Calu3 (cell line): ENCODE results near the gene ICOS. TPM values are rescaled to one million over a fixed set of nuclear protein-coding genes. Genes with fewer than 3 reads are reported as not detected.

Experiments used
- BruUV-seq: library from RNA; stranded (reverse); fragments of 400-500 nt; replicated peaks from 2 replicates; lab custom pipeline; 2021; lab: Mats Ljungman, UMichigan
- CTCF ChIA-PET: fragments of 300-600 bp; sonication (Branson Sonifier 250); formaldehyde crosslinking; loops from one replicate; lab custom pipeline; 2022; ENCODE audit warnings: antibody characterized with exemption; lab: Charles Lee
- DNase-seq: peaks from one replicate; pipeline ENCODE4 v3.0.0; 2022
- H3K27ac Mint-ChIP-seq: one replicate; pipeline ENCODE4 v1.8.0; 2022; ENCODE audit warnings: mixed read lengths; ENCODE audit not compliant: unreplicated experiment
- H3K27me3 Mint-ChIP-seq: one replicate; pipeline ENCODE4 v1.8.0; 2022; ENCODE audit warnings: mixed read lengths; ENCODE audit not compliant: unreplicated experiment
- H3K36me3 Mint-ChIP-seq: one replicate; pipeline ENCODE4 v1.8.0; 2022; ENCODE audit warnings: mild to moderate bottlenecking, moderate library complexity, mixed read lengths; ENCODE audit not compliant: insufficient read depth, unreplicated experiment
- H3K4me1 Mint-ChIP-seq: one replicate; pipeline ENCODE4 v1.8.0; 2022; ENCODE audit warnings: mild to moderate bottlenecking, low read depth, mixed read lengths; ENCODE audit not compliant: unreplicated experiment
- H3K4me3 Mint-ChIP-seq: one replicate; pipeline ENCODE4 v1.8.0; 2022; ENCODE audit warnings: mild to moderate bottlenecking, low read depth, moderate library complexity, mixed read lengths; ENCODE audit not compliant: unreplicated experiment
- H3K9me3 Mint-ChIP-seq: one replicate; pipeline ENCODE4 v1.8.0; 2022; ENCODE audit warnings: low read depth, mixed read lengths; ENCODE audit not compliant: unreplicated experiment
- CTCF ChIP-seq: fragments of 200-600 bp; IDR thresholded peaks from one replicate; pipeline ENCODE4 v1.8.0; 2022; ENCODE audit warnings: antibody characterized with exemption; ENCODE audit not compliant: unreplicated experiment
- intact Hi-C: fragments of 100-400 bp; cut with micrococcal nuclease; formaldehyde crosslinking; loops from one replicate; pipeline ENCODE4 v1.10.0; 2022; ENCODE audit not compliant: unreplicated experiment
- total RNA-seq: library from RNA; stranded (reverse); gene quantifications from 2 replicates; pipeline ENCODE4 v1.2.3, GENCODE V29; 2022

Gene ICOS
- total RNA-seq, 1 experiment from 2014 or later, result not detected

DNA sequence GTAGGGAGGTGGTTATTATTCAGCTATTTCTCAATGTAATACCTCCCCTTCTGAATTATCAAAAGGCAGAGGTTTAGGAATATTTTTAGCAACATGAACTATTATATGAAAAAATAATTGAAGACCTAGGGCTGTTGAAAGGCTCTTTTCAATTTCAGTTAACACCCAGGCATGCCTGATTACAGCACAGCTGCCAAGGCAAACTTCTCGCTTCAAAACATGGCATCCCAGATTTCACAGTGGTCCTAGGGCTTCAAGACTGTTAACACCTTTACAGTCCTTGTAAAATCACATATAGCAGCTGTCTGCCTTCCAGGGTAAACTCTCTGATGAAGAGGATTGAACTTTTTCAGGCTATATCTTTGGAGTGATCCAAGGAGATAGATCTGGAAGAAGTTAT lies 45.8 kb upstream of the ICOS start:
- Mint-ChIP-seq H3K4me1 (no peaks in the 10 kb centered on the region), H3K4me3 (no peak overlapping the region), H3K9me3 (no peaks in the 10 kb centered on the region), H3K27ac (no peak overlapping the region), H3K36me3 (no peaks in the 10 kb centered on the region), H3K27me3 (no peaks in the 10 kb centered on the region)
- DNase-seq, result no peak
- CTCF ChIA-PET, result no interaction called here
- BruUV-seq, result no TSS peak
- TF ChIP-seq CTCF, result no peak
- intact Hi-C loops, result no loop called here

DNA sequence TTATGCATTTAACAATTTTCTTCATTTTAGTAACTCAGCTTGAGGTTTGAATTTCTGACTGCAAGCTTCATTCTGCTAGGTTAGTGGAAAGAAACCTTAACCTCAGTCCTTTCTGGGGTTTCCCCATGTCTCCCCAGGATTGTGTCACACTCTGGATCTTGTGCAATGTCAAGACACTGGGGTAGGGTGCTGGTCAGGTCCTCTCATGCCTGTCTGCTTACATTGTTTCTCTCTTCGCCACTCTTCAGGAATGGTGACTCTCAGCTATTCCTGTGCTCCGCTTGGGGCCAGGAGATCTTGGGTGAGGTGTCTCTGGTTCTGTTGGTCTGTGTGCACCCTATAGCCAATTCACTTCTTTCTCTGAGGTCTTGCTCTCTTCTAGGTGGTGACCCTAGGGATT lies 45.1 kb upstream of the ICOS start:
- CTCF ChIA-PET, result no interaction called here
- no peak for TF ChIP-seq CTCF
- Mint-ChIP-seq H3K36me3 (no peaks in the 10 kb centered on the region), H3K4me1 (no peaks in the 10 kb centered on the region), H3K9me3 (no peaks in the 10 kb centered on the region), H3K4me3 (no peak overlapping the region), H3K27ac (no peak overlapping the region), H3K27me3 (no peaks in the 10 kb centered on the region)
- no peak for DNase-seq
- intact Hi-C loops, result no loop called here
- no TSS peak for BruUV-seq

- Mint-ChIP-seq H3K9me3 (no peaks in the 10 kb centered on the region), H3K4me1 (no peaks in the 10 kb centered on the region)
- CTCF ChIA-PET, result no interaction called here
Observed at GRCh38 chr2:203892207-203892606, 44.4 kb upstream of the ICOS start.

DNA sequence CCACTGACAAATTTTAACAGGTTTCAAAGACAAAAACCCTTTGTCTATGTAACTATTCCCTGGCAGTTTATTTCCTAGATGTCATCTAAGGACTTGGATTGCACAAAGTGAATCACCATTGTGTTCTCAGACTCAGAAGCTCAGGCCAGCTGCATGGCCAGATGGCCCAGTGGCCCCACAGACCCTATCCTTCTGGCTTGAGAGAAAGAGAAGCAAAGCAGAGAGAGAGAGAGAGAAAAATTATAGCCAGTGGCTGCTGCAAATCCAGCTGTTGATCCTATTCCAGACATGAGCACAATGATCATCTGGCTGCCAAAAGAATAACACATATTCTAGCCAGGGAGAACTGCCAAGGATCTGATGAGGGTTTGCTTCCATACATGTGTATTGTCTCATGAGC lies 43.2 kb upstream of the ICOS start:
- H3K27me3 Mint-ChIP-seq, result no peaks in the 10 kb centered on the region
- DNase-seq, result no peak
- intact Hi-C loops, result no loop called here
- no peak for TF ChIP-seq CTCF
- CTCF ChIA-PET, result no interaction called here
- H3K27ac Mint-ChIP-seq, result no peak overlapping the region
- no peak overlapping the region for H3K4me3 Mint-ChIP-seq
- no peaks in the 10 kb centered on the region for H3K9me3 Mint-ChIP-seq
- H3K4me1 Mint-ChIP-seq, result no peaks in the 10 kb centered on the region
- no TSS peak for BruUV-seq
- H3K36me3 Mint-ChIP-seq, result no peaks in the 10 kb centered on the region

More at GRCh38 chr2:203892207-203892606, 44.4 kb upstream of the ICOS start:
- Mint-ChIP-seq H3K36me3 (no peaks in the 10 kb centered on the region), H3K4me3 (no peak overlapping the region), H3K27ac (no peak overlapping the region), H3K27me3 (no peaks in the 10 kb centered on the region)
- no peak for TF ChIP-seq CTCF
- intact Hi-C loops, result no loop called here
- no TSS peak for BruUV-seq
- no peak for DNase-seq
